GM12864 (cell line): ENCODE data around the gene NFE2L2.

Experiments
- DNase-seq: peaks from one replicate; pipeline ENCODE4 v3.0.0-alpha.2; 2011; ENCODE audit warnings: low read depth
- H3K4me3 ChIP-seq: 2 replicates; pipeline ENCODE4 v1.5.1; 2011; ENCODE audit warnings: mild to moderate bottlenecking, low read depth, low read length, control low read depth
- CTCF ChIP-seq: IDR thresholded peaks from 2 replicates; pipeline ENCODE4 v1.5.1; 2011; ENCODE audit warnings: low read depth, mild to moderate bottlenecking, moderate library complexity, low read length, control low read depth, inconsistent platforms; ENCODE audit errors: missing control alignments

Gene NFE2L2

GRCh38 chr2:177262958-177263450, 1.5 kb downstream of the NFE2L2 start:
- no peak for DNase-seq
- H3K4me3 ChIP-seq, result peak overlapping the region; percentile 96
- TF ChIP-seq CTCF, result no peak

GRCh38 chr2:177262092-177262491, 2.4 kb downstream of the NFE2L2 start:
- TF ChIP-seq CTCF, result no peak
- DNase-seq, result no peak
- peak overlapping the region; percentile 96 for H3K4me3 ChIP-seq

GRCh38 chr2:177261116-177262060, 3.1 kb downstream of the NFE2L2 start:
- H3K4me3 ChIP-seq, result peak overlapping the region; percentile 96; the same call in 1 of the 2 replicates
- no peak for TF ChIP-seq CTCF
- DNase-seq, result no peak

GRCh38 chr2:177260379-177260778, 4.1 kb downstream of the NFE2L2 start:
- TF ChIP-seq CTCF, result no peak
- H3K4me3 ChIP-seq, result no peak overlapping the region

GRCh38 chr2:177258059-177258458, 6.5 kb downstream of the NFE2L2 start:
- no peak for TF ChIP-seq CTCF
- no peak overlapping the region for H3K4me3 ChIP-seq
- DNase-seq, result no peak

More at GRCh38 chr2:177260379-177260778, 4.1 kb downstream of the NFE2L2 start:
- DNase-seq, result no peak

GRCh38 chr2:177257471-177257870, 7.1 kb downstream of the NFE2L2 start:
- no peak for TF ChIP-seq CTCF
- H3K4me3 ChIP-seq, result no peak overlapping the region
- DNase-seq, result no peak
